Nucleus accumbens (tissue), 56 donors: ENCODE measurements around the gene TRAPPC13.
"Not testable (repeated sequence)": the region's sequence is repeated elsewhere in the genome, so short reads cannot be mapped to it uniquely, and the experiment has no call there.

Experiments used
- DNase-seq, 56 donors: peaks; one replicate each; lab custom pipeline; 2025; lab: John Stamatoyannopoulos, UW

The TRAPPC13 gene

GRCh38 chr5:65674749-65675148 lies 49.9 kb downstream of the TRAPPC13 start:
- no peak for DNase-seq

DNA sequence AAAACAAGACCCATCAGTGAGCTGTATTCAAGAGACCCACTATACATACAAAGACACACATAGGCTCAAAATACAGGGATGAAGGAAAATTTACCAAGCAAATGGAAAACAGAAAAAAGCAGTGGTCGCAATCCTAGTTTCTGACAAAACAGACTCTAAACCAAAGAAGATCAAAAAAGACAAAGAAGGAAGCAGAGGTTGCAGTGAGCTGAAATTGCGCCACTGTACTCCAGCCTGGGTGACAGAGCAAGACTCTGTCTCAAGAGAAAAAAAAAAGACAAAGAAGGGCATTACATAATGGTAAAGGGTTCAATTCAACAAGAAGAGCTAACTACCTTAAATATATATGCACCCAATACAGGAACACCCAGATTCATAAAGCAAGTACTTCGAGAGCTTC lies 51.2 kb downstream of the TRAPPC13 start:
- DNase-seq: not testable (repeated sequence)

- DNase-seq: no peak
Measured at GRCh38 chr5:65682148-65682547, 57.3 kb downstream of the TRAPPC13 start.

- DNase-seq: no peak
Measured at GRCh38 chr5:65693121-65693520, 68.3 kb downstream of the TRAPPC13 start.

GRCh38 chr5:65695162-65695755 lies 70.4 kb downstream of the TRAPPC13 start:
- peak in 26 of 56 donors; percentile 0 to 58 (median 12) for DNase-seq

DNA sequence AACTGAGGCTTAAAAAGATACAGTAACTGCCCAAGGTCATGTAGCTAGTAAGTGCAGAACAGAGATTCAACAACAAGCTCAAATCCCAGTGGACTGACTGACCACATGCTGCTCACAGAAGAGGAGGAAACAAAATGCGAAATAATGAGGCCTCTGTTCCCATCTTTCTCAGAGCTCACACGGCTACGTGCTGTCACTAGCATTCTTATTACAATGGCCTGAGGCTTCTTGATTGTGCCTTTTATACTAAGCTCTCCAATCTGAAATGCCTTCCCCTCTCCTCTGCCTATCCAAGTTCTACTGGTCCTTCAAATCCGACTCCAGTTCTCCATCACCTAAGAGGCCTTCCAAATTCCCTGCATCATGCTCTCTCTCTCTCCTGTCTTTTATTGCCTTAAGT lies 71.1 kb downstream of the TRAPPC13 start:
- peak in 35 of 56 donors; percentile 0 to 56 (median 16) for DNase-seq

GRCh38 chr5:65696892-65697291 lies 72.1 kb downstream of the TRAPPC13 start:
- no peak for DNase-seq

GRCh38 chr5:65699338-65699737 lies 74.5 kb downstream of the TRAPPC13 start:
- no peak for DNase-seq

GRCh38 chr5:65702036-65702435 lies 77.2 kb downstream of the TRAPPC13 start:
- DNase-seq: no peak

DNA sequence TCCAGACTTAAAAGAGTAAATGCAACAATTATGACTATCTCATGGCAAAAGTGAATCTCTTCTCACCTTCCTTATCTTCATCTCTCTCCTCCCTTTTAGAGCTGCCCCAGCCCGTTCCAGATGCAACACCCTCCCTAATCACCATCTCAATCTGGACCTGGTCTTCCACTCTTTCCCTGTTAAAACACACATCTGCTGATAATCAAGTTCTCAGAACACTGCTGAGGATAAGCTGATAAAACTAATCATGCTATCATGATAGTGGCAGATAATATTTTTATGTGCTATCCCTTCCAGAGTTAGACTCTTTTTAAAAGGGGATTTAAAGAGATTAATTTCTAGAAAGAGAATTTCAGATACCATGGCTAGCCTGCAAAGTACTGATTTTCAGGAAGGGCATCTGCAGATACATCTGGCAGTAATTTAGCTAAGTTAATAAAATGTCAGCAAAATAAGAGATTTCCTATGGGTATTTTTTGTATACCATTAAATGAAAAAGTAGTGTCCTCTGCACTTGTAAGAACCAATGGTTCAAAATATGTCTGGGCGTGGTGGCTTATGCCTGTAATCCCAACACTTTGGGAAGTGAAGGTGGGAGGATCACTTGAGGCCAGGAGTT lies 79.9 kb downstream of the TRAPPC13 start:
- no peak for DNase-seq

GRCh38 chr5:65707663-65708062 lies 82.8 kb downstream of the TRAPPC13 start:
- DNase-seq: no peak

DNA sequence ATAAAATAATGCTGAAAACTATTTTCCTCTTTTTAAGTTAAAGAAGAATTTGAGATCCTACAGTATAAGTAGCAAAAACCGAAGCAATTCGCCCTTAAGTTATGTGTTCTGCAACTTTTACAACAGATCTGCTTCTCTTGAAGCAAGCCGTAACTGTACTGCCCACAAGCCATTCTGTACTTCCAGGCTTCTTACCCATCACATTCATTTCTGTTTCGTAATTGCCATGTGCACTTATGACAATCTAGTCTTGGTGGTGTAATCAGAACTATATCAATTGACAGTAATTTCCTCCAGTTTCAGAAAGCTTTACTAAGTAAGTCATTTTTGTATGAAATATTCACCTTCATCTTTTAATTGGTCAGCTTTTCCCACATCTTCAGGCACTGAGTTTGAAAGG lies 83.3 kb downstream of the TRAPPC13 start:
- no peak for DNase-seq
